Measurements from ENCODE around the gene RAB11FIP3. TPM values are rescaled to one million over a fixed set of nuclear protein-coding genes. Genes with fewer than 3 reads are reported as not detected.
"Not testable (repeated sequence)": the region's sequence is repeated elsewhere in the genome, so short reads cannot be mapped to it uniquely, and the experiment has no call there.

The RAB11FIP3 gene
- total RNA-seq, 2 donors from 2014 or later: 21.2 to 23.2 TPM

GRCh38 chr16:411576-412265 is 13.7 kb upstream of the RAB11FIP3 start:
- intact Hi-C loops (cut with DNase I, micrococcal nuclease): no loop called here
- DNase-seq: no peak
- no peak for ATAC-seq

GRCh38 chr16:414395-415169 is 10.9 kb upstream of the RAB11FIP3 start:
- DNase-seq (no peak), ATAC-seq (peak; percentile 17)
- intact Hi-C loops (cut with DNase I, micrococcal nuclease): no loop called here

- intact Hi-C loops (cut with DNase I, micrococcal nuclease); ATAC-seq; DNase-seq: not testable (repeated sequence)
These were observed 10.3 kb upstream of the RAB11FIP3 start for GRCh38 chr16:415170-415498.

GRCh38 chr16:422179-422578 is 3.3 kb upstream of the RAB11FIP3 start:
- intact Hi-C loops (cut with DNase I, micrococcal nuclease); ATAC-seq: not testable (repeated sequence)

GRCh38 chr16:424033-424622 is 1.3 kb upstream of the RAB11FIP3 start:
- intact Hi-C loops (cut with DNase I, micrococcal nuclease): no loop called here
- ATAC-seq: no peak
- DNase-seq: peak; percentile 22 to 66

More at GRCh38 chr16:422179-422578, 3.3 kb upstream of the RAB11FIP3 start:
- not testable (repeated sequence) for DNase-seq

DNA sequence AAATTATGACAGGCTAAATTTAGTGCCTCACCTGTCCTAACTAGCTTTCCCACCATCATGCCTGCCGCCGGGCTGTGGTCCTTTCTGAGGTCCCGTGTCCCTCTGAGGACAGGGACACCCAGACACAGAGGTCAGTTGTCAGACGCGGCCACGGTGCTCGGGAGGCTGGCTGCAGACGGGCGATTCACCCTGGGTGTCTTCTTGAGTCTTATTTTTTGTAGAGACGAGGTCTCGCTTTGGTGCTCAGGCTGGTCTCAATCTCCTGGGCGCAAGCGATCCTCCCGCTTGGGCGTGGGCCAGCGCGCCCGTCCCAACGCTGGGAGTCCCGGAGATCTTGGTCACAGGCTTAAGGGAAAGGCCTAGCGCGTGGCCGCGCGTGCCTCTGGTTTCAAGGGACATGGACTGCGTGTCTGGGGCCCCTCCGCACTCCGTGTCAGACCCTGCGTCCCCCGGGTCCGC is 797 bp upstream of the RAB11FIP3 start:
- intact Hi-C loops (cut with DNase I, micrococcal nuclease): no loop called here

GRCh38 chr16:425740-426114 is 278 bp downstream of the RAB11FIP3 start:
- intact Hi-C loops (cut with DNase I, micrococcal nuclease): no loop called here
- DNase-seq (no peak), ATAC-seq (peak; percentile 26)

More for the DNA sequence above, 797 bp upstream of the RAB11FIP3 start:
- ATAC-seq (peak; percentile 58), DNase-seq (peak in 1 of 2 donors; percentile 60)

DNA sequence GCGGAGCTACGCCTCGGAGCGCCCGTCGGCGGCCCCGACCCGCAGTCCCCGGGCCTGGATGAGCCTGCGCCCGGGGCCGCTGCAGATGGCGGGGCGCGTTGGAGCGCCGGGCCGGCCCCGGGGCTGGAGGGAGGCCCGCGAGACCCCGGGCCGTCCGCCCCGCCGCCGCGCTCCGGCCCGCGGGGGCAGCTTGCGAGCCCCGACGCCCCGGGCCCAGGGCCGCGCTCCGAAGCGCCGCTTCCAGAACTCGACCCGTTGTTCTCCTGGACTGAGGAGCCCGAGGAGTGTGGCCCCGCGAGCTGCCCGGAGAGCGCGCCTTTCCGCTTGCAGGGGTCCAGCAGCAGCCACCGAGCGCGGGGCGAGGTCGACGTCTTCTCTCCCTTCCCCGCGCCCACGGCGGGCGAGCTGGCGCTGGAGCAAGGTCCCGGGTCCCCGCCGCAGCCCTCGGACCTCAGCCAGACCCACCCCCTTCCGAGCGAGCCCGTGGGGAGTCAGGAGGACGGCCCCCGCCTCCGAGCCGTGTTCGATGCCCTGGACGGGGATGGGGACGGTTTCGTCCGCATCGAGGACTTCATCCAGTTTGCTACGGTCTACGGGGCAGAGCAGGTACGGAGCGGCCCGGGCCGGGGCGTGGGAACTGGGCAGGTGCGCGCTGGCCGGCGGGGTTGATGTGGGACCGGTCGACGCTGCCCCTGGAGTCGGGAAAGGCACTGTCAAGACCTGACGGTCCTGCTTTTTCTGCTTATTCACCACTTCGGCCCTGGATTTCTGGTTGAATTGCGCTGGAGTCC is 861 bp downstream of the RAB11FIP3 start:
- DNase-seq (peak in 1 of 2 donors; percentile 38), ATAC-seq (peak; percentile 10)
- intact Hi-C loops (cut with DNase I, micrococcal nuclease): no loop called here

- ATAC-seq (no peak), DNase-seq (peak in 1 of 2 donors; percentile 23)
- intact Hi-C loops (cut with DNase I, micrococcal nuclease): no loop called here
These were observed 1.4 kb downstream of the RAB11FIP3 start for GRCh38 chr16:426906-427249.

- DNase-seq: no peak
- no peak for ATAC-seq
- intact Hi-C loops (cut with DNase I, micrococcal nuclease): no loop called here
These were observed 1.8 kb downstream of the RAB11FIP3 start for GRCh38 chr16:427250-427649.

GRCh38 chr16:430904-431303 is 5.5 kb downstream of the RAB11FIP3 start:
- ATAC-seq (no peak), DNase-seq (no peak)
- intact Hi-C loops (cut with DNase I, micrococcal nuclease): no loop called here

- intact Hi-C loops (cut with DNase I, micrococcal nuclease): no loop called here
- no peak for ATAC-seq
- no peak for DNase-seq
These were observed 15.2 kb downstream of the RAB11FIP3 start for GRCh38 chr16:440627-441026.

DNA sequence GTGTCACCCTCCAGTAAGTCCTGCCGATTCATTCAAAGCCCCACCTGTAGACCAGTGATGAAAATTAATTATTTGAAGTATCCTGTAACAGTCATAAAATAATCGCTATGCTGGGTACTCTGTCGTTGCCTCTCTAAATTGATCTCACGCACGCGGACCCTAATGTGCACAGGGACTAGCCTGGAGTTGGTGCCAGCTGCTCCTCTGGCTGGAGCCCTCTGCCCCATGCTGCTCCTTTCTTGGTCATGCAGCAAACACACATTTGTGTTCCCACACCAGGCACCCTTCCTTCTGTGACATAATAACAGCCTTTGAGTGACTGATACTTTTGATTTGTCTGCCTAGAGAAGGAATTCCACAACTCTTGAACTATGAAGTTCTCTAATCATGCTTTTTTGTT is 16.0 kb downstream of the RAB11FIP3 start:
- intact Hi-C loops (cut with DNase I, micrococcal nuclease): no loop called here
- DNase-seq: no peak
- ATAC-seq: no peak

DNA sequence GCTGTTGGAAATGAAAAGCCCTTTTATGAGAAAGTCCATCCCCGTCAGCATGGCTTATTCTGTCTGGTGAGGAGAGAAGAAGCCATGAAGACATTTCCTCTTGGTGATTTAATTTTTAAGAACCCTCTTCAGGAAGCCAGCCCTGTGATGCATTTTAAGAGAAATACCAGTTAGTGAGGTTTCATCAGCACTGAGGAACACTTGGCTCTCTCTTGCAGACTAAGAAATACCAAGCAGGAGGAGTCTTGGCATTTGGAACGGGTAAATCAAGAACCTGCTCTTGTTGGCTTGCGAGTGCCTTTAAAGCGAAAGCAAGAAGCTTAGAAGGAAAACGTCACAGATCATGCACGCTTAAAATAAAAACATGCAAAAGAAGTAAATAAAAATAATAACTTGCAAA is 17.5 kb downstream of the RAB11FIP3 start:
- no peak for ATAC-seq
- DNase-seq: no peak
- intact Hi-C loops (cut with DNase I, micrococcal nuclease): no loop called here

DNA sequence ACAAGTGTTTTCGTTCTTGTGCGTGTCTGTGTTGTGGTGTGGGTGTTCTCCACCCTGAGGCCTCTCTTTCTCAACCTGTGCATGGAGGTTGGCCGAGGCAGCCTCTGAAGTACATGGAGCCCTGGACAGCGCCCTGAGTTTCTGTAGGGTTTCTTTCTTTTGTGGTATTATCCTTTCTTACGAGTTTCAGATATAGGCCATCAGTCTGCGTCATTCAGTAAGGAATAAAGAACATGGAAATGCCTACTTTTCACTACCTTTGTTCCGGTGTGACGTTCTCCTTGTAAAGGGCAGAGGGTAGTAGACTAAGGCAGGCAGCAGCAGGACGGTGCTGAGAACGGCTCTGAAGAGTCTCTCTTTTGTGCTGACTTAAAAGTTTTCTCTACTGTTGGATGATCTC is 18.6 kb downstream of the RAB11FIP3 start:
- no peak for ATAC-seq
- intact Hi-C loops (cut with DNase I, micrococcal nuclease): no loop called here
- DNase-seq: no peak

DNA sequence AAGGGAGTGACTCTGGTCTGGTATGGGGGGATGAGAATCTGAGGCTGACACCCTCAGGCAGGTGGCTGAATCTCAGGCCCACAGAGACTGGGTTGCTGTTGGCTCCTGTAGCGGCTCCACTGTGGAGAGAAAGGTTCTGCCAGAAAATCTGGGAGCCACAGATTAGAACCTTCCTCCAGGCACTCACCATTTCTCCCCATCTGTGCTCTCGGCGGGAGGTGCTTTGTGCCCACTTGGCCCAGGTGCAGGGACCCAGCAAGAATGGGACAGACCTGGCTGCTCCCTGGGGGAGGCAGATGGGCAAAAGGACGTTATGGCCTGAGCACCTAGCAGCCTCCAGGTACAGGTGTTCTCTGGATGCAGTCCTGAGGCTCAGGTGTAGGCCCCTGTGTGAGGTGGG is 20.1 kb downstream of the RAB11FIP3 start:
- DNase-seq (no peak), ATAC-seq (no peak)
- intact Hi-C loops (cut with DNase I, micrococcal nuclease): no loop called here

- DNase-seq: no peak
- intact Hi-C loops (cut with DNase I, micrococcal nuclease): no loop called here
- ATAC-seq: no peak
These were observed 24.9 kb downstream of the RAB11FIP3 start for GRCh38 chr16:450385-450784.

- intact Hi-C loops (cut with DNase I, micrococcal nuclease): no loop called here
- ATAC-seq (peak; percentile 74), DNase-seq (no peak)
These were observed 25.5 kb downstream of the RAB11FIP3 start for GRCh38 chr16:450785-451512.

Measured in left colon (tissue), 2 donors.